K562 (cell line): ENCODE data around the gene POLR2C. TPM values are rescaled to one million over a fixed set of nuclear protein-coding genes. Genes with fewer than 3 reads are reported as not detected.

Source experiments
- ATAC-seq: fragments of 200-7000 bp; cut with Tn5 transposase; 3 replicates; pipeline ENCODE4 v1.9.1; 2020; ENCODE audit warnings: moderate library complexity
- BruUV-seq: library from RNA; stranded (reverse); fragments of 400-500 nt; replicated peaks from 2 replicates; lab custom pipeline; 2021; lab: Mats Ljungman, UMichigan
- CTCF ChIA-PET: fragments of 300-600 bp; formaldehyde crosslinking; extraction: SDS; loops from one replicate; lab custom pipeline; 2021; ENCODE audit warnings: low intra/inter-chr PET ratio; lab: Yijun Ruan, JAX
- POLR2A ChIA-PET: fragments of 300-600, 350-650 bp; sonication (Branson Sonifier 250); formaldehyde crosslinking; extraction: SDS; loops from one replicate; lab custom pipeline; 2021; ENCODE audit warnings: antibody characterized with exemption, inconsistent platforms; lab: Yijun Ruan, JAX
- DNase-seq, 4 experiments: peaks; one replicate each; pipeline versions ENCODE4 v3.0.0 to v3.0.0-alpha.2; 2011 to 2018; ENCODE audit warnings: low spot score in 3 of 4, mixed read lengths in 3 of 4; ENCODE audit errors: extremely low read depth in 1 of 4
- FAIRE-seq: peaks from 2 replicates; lab custom pipeline; 2011; peaks lifted over from hg19 to GRCh38; lab: Jason Lieb, UNC
- H2AFZ ChIP-seq: 2 replicates; pipeline ENCODE4 v1.6.0; 2011; ENCODE audit warnings: low read depth, low read length, control low read depth, inconsistent platforms
- H3K27ac ChIP-seq: fragments of 200-600 bp; 3 replicates; pipeline ENCODE4 v1.8.0; 2011; ENCODE audit warnings: low read depth, mild to moderate bottlenecking, control low read depth, inconsistent platforms, low read length, moderate library complexity, mixed read lengths; ENCODE audit errors: extremely low read depth
- H3K27me3 ChIP-seq, 2 experiments: fragments of 300-600 bp in 1 of 2; 2 replicates in 1 of 2; 3 replicates in 1 of 2; pipeline versions ENCODE4 v1.6.0 to v1.8.0; 2011; ENCODE audit warnings: inconsistent platforms in 2 of 2, low read length in 2 of 2, mild to moderate bottlenecking in 1 of 2, mixed read lengths in 1 of 2, moderate library complexity in 1 of 2; ENCODE audit not compliant: control insufficient read depth in 2 of 2, insufficient read depth in 2 of 2
- H3K36me3 ChIP-seq: fragments of 300-600 bp; 3 replicates; pipeline ENCODE4 v1.8.0; 2011; ENCODE audit warnings: mild to moderate bottlenecking, low read length, inconsistent platforms; ENCODE audit not compliant: control insufficient read depth, insufficient read depth
- H3K4me1 ChIP-seq, 2 experiments: fragments of 200-600 bp in 1 of 2; replicated peaks in 1 of 2; 2 replicates in 1 of 2; 3 replicates in 1 of 2; pipeline versions ENCODE4 v1.5.1 to v1.8.0; 2011; ENCODE audit warnings: inconsistent platforms in 2 of 2, low read length in 2 of 2, mild to moderate bottlenecking in 1 of 2, mixed read lengths in 1 of 2, moderate library complexity in 1 of 2; ENCODE audit not compliant: control insufficient read depth in 2 of 2, insufficient read depth in 2 of 2
- H3K4me2 ChIP-seq: 2 replicates; pipeline ENCODE4 v1.6.1; 2011; ENCODE audit warnings: low read length, control low read depth, inconsistent platforms, mixed read lengths; ENCODE audit not compliant: insufficient read depth
- H3K4me3 ChIP-seq: fragments of 200-600 bp; sonication (generic), shearing (Covaris generic); 2 replicates; pipeline ENCODE4 v1.5.1; 2016; ENCODE audit warnings: control low read depth, inconsistent platforms
- H3K79me2 ChIP-seq: fragments of 200-600 bp; 3 replicates; pipeline ENCODE4 v1.8.0; 2011; ENCODE audit warnings: low read length, inconsistent platforms; ENCODE audit not compliant: control insufficient read depth, insufficient read depth
- H3K9ac ChIP-seq, 2 experiments: 2 replicates each; pipeline versions ENCODE4 v1.6.0 to v1.6.1; 2011; ENCODE audit warnings: low read depth in 2 of 2, low read length in 2 of 2, control low read depth in 1 of 2, inconsistent platforms in 1 of 2, mild to moderate bottlenecking in 1 of 2, mixed read lengths in 1 of 2; ENCODE audit not compliant: insufficient read depth in 1 of 2
- H3K9me1 ChIP-seq: one replicate; pipeline ENCODE4 v1.6.0; 2011; ENCODE audit warnings: inconsistent platforms, mild to moderate bottlenecking, low read length, moderate library complexity; ENCODE audit not compliant: control insufficient read depth, insufficient read depth
- H3K9me3 ChIP-seq: replicated peaks from 2 replicates; pipeline ENCODE4 v1.5.1; 2011; ENCODE audit warnings: low read depth, low read length, inconsistent platforms; ENCODE audit not compliant: control insufficient read depth, insufficient read depth
- H4K20me1 ChIP-seq: replicated peaks from 2 replicates; pipeline ENCODE4 v1.6.1; 2011; ENCODE audit warnings: low read length, inconsistent platforms, mixed read lengths; ENCODE audit not compliant: control insufficient read depth, insufficient read depth
- CTBP1 ChIP-seq: fragments of 450-650 bp; IDR thresholded peaks from 2 replicates; pipeline ENCODE4 v1.6.1; 2016; ENCODE audit warnings: borderline replicate concordance
- DPF2 ChIP-seq: fragments of 450-650 bp; IDR thresholded peaks from 2 replicates; pipeline ENCODE4 v1.6.1; 2016
- HIVEP1 ChIP-seq: fragments of 250-450 bp; sonication (Bioruptor Pico); IDR thresholded peaks from 2 replicates; pipeline ENCODE4 v1.4.0; 2020; ENCODE audit warnings: mild to moderate bottlenecking
- ILK ChIP-seq: fragments of 450-650 bp; IDR thresholded peaks from 2 replicates; pipeline ENCODE4 v1.6.1; 2016; ENCODE audit warnings: missing genetic modification characterization, low read depth, mild to moderate bottlenecking, missing compliant biosample characterization, moderate library complexity, borderline replicate concordance
- NR3C1 ChIP-seq: sonication (generic); formaldehyde crosslinking; IDR thresholded peaks from 2 replicates; pipeline ENCODE4 v1.8.1; 2022; ENCODE audit warnings: missing genetic modification reagents
- ZEB2 ChIP-seq: fragments of 450-650 bp; IDR thresholded peaks from 2 replicates; pipeline ENCODE4 v1.6.1; 2016
- ZNF263 ChIP-seq: sonication (generic); formaldehyde crosslinking; IDR thresholded peaks from 2 replicates; pipeline ENCODE4 v1.8.0; 2022; ENCODE audit warnings: mild to moderate bottlenecking, missing genetic modification reagents, borderline replicate concordance
- ZNF57 ChIP-seq: fragments of 450-650 bp; formaldehyde crosslinking; IDR thresholded peaks from 2 replicates; pipeline ENCODE4 v1.4.0; 2020; ENCODE audit warnings: mild to moderate bottlenecking, moderate library complexity
- ZNF644 ChIP-seq: fragments of 200-800 bp; sonication (Bioruptor generic); IDR thresholded peaks from 2 replicates; pipeline ENCODE4 v1.6.1; 2016; ENCODE audit warnings: low read depth, missing genetic modification characterization, missing compliant biosample characterization
- ZNF830 ChIP-seq: fragments of 250-450 bp; sonication (Bioruptor Pico); IDR thresholded peaks from 2 replicates; pipeline ENCODE4 v1.5.0; 2021; ENCODE audit warnings: mild to moderate bottlenecking
- WGBS: fragments of 100-300 bp; shearing (Covaris generic); methylation state at CpG from one replicate; pipeline ENCODE4 v1.1.6; 2016; ENCODE audit warnings: low coverage, mixed read lengths; ENCODE audit not compliant: insufficient coverage; ENCODE audit errors: missing lambda C conversion rate; 5-methylcytosine and 5-hydroxymethylcytosine counted together
- in situ Hi-C: fragments of 300-500 bp; cut with MboI; formaldehyde crosslinking; loops from 4 replicates; pipeline ENCODE4 v1.15.0; 2018; ENCODE audit warnings: inconsistent platforms, mixed read lengths
- intact Hi-C: fragments of 100-400 bp; cut with micrococcal nuclease; formaldehyde crosslinking; loops from 2 replicates; pipeline ENCODE4 v1.14.2; 2022
- polyA plus RNA-seq, 8 experiments: library from polyadenylated mRNA; depleted of rRNA in 4 of 8; stranded (reverse) in 5 of 8; unstranded in 3 of 8; fragments of >200 nt; fragmentation: Nextera tagmentation in 2 of 8; fragmentation: Illumina TruSeq in 1 of 8; extraction: Ambion mirVana in 2 of 8; extraction: Trizol in 1 of 8; gene quantifications; 2 replicates each; pipeline versions ENCODE4 v1.2.1 to v1.2.3, GENCODE V29; 2011 to 2014; ENCODE audit warnings: inconsistent platforms in 1 of 8, missing spikeins in 1 of 8
- total RNA-seq, 7 experiments: library from RNA; depleted of rRNA in 6 of 7; stranded (reverse); fragments of >200 nt in 6 of 7; fragmentation: Illumina TruSeq in 2 of 7; extraction: Trizol in 2 of 7; gene quantifications; 2 replicates each; pipeline versions ENCODE4 v1.2.1 to v1.2.3, GENCODE V29; 2011 to 2021; ENCODE audit warnings: low replicate concordance in 1 of 7
- TF ChIP-seq, protein P1 (sequence below): fragments of 450-650 bp; formaldehyde crosslinking; IDR thresholded peaks from 2 replicates; pipeline ENCODE4 v1.4.0; 2020; ENCODE audit warnings: mild to moderate bottlenecking, moderate library complexity
- TF ChIP-seq, protein P2 (sequence below): fragments of 450-650 bp; IDR thresholded peaks from 2 replicates; pipeline ENCODE4 v1.6.1; 2016; ENCODE audit warnings: missing biosample characterization, missing genetic modification characterization

The POLR2C gene
- total and polyA plus RNA-seq, 9 of the 15 experiments (the other 6 are each of a cell fraction or from before 2014, with no cell fraction given), result 70.3 to 163 (median 92.3) TPM

DNA sequence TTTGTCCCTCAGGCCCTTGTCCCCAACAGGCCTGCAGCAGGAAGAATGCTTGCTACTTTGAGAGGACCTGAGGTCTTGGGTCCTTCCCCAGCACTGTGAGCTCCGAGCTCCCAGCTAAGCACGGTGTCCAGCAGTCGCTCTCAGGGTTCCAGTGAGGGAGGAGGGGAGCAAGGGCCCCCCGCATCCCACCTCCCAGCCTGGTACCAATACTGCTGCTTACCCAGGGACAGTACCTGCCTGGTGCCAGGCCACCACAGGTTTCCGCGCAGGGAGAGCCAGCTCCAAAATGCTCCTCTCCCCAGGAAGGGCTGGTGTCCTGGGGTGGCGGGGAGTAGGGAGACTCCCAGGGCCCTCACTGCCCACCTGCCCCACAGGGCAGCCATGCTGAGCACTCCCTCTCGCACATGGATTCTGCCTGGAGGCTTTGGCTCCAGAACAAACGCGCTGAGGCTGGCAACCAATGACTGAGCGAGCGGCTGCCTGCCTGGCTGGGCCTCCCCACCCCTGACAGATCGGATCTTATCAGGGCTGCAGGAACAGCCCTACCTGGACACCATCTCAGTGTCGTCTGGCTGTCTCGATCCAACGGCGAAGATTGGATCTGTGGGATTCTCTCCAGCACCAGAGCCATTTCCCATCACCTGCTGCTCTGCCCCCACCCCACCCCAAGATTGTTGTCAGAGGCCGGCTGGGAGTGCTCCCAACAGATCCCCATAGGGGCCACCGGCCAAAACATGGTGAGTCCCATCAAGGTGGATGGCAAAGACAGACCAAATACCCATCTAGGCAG, 21.4 kb downstream of the POLR2C start:
- Histone ChIP-seq H3K79me2 (no peaks in the 10 kb centered on the region), H2AFZ (no peak overlapping the region), H3K4me2 (no peak overlapping the region), H3K4me3 (no peak overlapping the region), H3K27ac (no peak overlapping the region), H3K36me3 (no peaks in the 10 kb centered on the region), H3K9me1 (no peaks in the 10 kb centered on the region), H3K9ac (peak overlapping the region in 1 of 2 experiments; percentile 55; a peak in 2 of 4 replicates), H4K20me1 (no peaks in the 10 kb centered on the region), H3K9me3 (no peaks in the 10 kb centered on the region), H3K4me1 (peaks cover 17 to 56% of the 10 kb centered on the region in 2 experiments; a peak in 4 of 5 replicates), H3K27me3 (no peaks in the 10 kb centered on the region)
- POLR2A ChIA-PET, result interaction anchor here (0.7 to 1.2 kb wide), 2 partner anchors 11 to 33 kb away, joined by 3 to 4 read pairs; no protein-coding TSS in a partner anchor
- WGBS, result 40% methylated on average over 16 of the region's 19 CpGs
- in situ Hi-C loops, result no loop called here
- no TSS peak for BruUV-seq
- CTCF ChIA-PET, result no interaction called here
- FAIRE-seq (no peak), ATAC-seq (no peak), DNase-seq (peak in 2 of 4 experiments; percentile 44 to 45)
- TF ChIP-seq HIVEP1 (CRISPR knock-in tag) (no peak), DPF2 (0 out of 2 replicates have a peak, but pooled peaks have one; percentile 31), ILK (tag) (no peak), CTBP1 (0 out of 2 replicates have a peak, but pooled peaks have one; percentile 36), ZNF644 (no peak), ZEB2 (peak; percentile 27; the same call in 1 of the 2 replicates), NR3C1 (no peak), ZNF263 (CRISPR knock-in tag) (peak; percentile 93), ZNF57 (CRISPR knock-in tag) (no peak), ZNF830 (no peak)
- TF ChIP-seq, protein P1, sequence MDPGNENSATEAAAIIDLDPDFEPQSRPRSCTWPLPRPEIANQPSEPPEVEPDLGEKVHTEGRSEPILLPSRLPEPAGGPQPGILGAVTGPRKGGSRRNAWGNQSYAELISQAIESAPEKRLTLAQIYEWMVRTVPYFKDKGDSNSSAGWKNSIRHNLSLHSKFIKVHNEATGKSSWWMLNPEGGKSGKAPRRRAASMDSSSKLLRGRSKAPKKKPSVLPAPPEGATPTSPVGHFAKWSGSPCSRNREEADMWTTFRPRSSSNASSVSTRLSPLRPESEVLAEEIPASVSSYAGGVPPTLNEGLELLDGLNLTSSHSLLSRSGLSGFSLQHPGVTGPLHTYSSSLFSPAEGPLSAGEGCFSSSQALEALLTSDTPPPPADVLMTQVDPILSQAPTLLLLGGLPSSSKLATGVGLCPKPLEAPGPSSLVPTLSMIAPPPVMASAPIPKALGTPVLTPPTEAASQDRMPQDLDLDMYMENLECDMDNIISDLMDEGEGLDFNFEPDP (CRISPR knock-in tag), result no peak
- TF ChIP-seq, protein P2, sequence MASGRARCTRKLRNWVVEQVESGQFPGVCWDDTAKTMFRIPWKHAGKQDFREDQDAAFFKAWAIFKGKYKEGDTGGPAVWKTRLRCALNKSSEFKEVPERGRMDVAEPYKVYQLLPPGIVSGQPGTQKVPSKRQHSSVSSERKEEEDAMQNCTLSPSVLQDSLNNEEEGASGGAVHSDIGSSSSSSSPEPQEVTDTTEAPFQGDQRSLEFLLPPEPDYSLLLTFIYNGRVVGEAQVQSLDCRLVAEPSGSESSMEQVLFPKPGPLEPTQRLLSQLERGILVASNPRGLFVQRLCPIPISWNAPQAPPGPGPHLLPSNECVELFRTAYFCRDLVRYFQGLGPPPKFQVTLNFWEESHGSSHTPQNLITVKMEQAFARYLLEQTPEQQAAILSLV (tag), result no peak
- intact Hi-C loops, result no loop called here
